CD4-positive, alpha-beta T cell treated with Interleukin-17A for 1 hour (primary cell): ENCODE results near the gene NPR3.

Experiments
- DNase-seq: peaks from one replicate; pipeline ENCODE4 v3.0.0-alpha.2; 2020

The NPR3 gene

DNA sequence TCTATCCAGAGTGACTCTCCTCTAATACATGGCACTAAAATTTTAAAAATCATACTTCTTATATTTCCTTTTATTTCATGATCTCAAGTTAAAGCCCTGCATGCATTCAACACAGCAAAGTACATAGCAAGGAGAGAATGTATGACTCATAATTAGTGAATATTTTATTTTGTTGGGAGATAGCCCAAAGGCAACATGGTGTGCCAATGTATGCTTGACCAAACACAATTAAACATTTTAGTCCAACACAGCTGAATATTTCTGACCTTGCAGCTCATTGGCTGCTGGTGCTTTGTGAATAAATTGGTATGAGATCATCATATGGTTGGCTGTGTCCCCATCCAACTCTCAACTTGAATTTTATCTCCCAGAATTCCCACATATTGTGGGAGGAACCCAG lies 103.5 kb downstream of the NPR3 start:
- no peak for DNase-seq

DNA sequence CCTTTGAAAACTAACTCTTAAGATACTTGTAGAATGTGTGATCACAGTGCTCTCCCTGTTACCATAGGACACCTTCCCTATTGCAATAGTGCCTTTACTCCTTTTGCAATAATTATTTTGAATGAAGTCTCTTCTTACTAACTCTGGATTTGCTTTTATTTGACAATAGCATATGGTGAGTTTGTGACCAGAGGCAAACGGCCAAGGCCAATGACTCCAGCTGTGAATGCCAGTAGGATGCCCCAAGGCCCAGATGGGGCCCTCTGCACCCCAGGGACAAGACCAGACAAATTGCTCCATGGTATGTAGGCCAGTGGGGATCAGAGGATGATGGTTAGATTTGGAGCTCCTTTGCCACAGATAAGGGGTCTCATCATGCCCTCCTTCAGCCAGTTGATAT lies 116.9 kb downstream of the NPR3 start:
- DNase-seq = no peak

DNA sequence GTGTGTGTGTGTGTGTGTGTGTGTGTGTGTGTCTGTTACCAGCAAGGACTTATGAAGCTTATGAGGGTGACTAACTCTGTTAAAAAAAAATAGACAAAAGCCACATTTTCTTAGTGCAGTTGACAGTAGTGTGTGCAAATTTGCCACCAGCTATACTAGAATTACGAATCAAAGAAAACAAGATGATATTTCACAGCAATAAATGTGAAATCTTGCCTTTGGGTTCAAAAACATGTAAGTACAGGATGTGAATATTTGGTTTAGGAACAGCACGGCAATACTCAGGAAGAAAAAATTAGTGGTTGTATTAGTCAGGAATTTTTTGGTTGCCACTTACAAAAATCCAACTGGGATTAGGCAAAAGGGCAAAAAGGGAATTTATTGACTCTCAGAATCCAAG lies 117.4 kb downstream of the NPR3 start:
- DNase-seq = no peak

DNA sequence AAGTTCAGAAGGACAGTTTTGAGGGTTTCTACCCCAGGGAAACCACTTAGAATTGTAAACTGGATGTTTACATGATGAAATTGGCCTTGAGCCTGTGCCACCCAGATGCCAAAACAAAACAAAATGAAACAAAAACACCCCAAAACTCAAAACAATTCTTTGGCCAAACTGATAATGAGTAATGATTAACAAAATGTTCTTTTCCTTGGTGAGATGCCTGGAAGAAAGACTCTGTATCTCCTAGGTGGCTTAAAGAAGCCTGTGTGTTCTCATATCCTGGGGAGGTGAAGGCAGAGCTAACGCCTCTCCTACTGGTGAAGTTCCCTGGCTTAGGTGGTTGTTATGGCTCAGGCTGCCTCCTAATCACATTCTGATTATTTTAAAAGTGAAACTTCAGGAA lies 120.5 kb downstream of the NPR3 start:
- no peak for DNase-seq

DNA sequence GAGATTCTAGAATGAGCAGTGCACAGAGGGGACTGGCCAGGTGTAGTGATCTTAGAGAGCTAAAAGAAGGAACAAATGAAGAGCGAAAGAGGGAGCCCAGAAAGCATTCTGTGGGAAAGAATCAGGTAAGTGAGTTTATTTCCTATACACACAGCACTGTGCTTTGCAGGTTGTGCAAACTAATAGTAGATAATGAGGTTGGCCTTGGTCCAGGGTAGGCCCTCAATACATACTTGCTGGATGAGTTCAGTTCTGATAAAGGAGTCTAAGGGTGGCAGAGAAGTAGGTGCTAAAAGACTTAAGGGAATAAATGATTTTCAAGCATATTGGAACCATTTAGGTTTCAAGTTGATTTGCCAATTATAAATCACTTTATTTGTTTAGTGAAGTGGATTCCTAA lies 122.0 kb downstream of the NPR3 start:
- no peak for DNase-seq

DNA sequence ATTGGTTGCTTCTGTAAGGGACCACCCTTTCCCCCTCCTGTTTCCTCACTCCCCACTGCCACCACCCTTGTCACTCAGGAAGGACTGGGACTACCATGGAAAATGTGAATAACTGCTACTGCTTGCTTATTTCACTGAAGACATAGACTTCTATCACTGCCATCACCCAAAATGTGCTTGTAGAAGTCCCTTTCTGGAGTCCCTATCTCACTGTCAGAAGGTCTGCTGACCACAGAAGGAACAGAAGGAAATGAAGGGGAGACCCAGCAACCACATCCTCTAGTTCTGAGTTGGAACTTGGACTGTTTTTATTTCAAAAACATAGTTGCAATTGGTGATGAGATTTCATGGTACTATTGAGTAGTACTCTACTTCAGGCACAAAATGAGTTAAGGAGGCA lies 122.5 kb downstream of the NPR3 start:
- no peak for DNase-seq

DNA sequence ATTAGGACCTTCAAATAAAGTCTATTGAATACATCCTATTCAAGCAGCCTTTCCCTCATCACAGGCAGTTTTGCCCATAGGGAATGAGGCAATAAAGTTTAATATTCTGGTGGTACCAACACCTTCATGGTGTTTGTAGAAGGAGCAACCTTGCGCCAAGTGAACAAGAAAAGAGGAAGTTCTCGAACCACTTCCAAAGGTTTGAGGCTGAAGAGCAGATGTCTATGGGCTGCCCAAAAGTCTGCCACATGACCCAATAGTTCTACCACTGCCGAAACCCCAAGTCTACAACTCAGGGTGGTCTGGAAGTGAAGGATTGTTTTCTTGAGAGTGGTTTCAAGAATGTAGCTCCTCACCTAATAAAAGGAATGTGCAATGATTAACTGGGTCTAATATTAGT lies 123.1 kb downstream of the NPR3 start:
- DNase-seq = no peak

DNA sequence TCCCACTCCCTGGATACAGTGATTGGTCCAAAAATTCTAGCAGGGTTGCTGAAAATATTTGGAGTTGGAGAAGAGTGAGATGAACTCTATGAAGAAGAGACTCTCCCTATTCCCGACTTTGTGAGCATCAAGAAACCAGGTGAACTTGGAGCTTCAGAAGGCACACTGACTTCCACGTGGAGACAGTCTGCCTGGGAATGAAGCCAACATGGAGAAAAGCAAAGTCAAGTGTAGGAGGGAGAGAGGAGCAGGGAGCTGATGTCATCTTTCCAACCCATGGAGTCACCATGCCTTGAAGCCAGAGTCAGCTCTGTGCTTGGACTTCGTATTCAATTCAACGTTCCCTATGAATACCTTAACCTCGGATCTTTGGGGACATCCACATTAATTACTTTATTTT lies 125.1 kb downstream of the NPR3 start:
- DNase-seq = no peak

DNA sequence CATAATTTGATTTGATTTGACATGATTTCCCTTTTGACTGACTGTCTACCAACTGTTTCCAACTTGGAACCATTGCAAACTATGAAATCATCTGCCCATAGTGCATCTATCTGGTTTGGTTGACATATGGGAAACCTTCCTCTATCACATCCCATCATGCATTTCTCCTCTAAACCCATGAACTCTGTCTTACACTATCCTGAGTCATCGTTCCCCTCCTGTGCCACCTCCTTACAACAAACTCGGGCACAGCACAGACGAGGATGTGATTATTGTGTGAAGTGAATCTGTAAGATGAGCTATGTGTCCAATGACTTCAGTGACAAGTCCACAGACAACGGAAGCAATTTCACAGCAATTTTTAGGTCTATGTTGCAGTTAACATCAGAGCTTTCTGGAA lies 126.1 kb downstream of the NPR3 start:
- no peak for DNase-seq

DNA sequence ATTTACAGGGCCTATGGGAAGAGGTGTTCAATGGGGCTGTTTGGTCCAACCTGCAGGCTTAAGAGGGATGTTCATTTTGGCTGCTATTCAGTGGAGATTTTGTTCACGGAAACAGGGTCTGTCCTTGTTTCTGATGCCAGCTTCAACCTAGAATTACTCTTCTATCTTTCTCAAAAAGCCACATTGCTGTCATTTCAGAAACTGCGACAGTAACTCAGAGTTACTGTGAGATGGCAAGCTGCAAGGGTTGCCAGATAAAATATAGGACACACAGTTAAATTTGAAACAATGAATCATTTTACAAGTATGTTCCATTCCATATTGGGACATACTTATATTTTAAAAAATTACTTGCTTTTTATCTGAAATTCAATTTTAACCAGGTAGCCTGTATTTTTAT lies 128.0 kb downstream of the NPR3 start:
- no peak for DNase-seq

DNA sequence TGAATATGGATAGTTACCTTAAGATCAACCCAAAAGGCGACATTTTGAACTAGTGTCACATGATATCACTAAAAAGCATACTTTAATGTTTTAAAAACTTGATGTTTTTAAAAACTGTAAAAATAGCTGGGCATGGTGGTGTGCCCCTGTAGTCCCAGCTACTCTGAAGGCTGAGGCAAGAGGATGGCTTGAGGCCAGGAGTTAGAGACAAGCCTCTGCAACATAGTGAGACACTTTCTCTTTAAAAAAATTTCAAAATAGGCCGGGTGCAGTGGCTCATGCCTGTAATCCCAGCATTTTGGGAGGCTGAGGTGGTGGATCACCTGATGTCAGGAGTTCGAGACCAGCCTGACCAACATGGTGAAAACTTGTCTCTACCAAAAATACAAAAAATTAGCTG lies 129.5 kb downstream of the NPR3 start:
- DNase-seq = no peak
